Measurements from ENCODE around the gene PTCD3.

PTCD3 gene

GRCh38 chr2:86105969-86106945 is at the start of gene PTCD3:
Gene PTCD3 (plus strand): TSS chr2:86106235. CDS start chr2:86106248, 13 bp downstream.
- DNase-seq = peak; percentile 91

DNA sequence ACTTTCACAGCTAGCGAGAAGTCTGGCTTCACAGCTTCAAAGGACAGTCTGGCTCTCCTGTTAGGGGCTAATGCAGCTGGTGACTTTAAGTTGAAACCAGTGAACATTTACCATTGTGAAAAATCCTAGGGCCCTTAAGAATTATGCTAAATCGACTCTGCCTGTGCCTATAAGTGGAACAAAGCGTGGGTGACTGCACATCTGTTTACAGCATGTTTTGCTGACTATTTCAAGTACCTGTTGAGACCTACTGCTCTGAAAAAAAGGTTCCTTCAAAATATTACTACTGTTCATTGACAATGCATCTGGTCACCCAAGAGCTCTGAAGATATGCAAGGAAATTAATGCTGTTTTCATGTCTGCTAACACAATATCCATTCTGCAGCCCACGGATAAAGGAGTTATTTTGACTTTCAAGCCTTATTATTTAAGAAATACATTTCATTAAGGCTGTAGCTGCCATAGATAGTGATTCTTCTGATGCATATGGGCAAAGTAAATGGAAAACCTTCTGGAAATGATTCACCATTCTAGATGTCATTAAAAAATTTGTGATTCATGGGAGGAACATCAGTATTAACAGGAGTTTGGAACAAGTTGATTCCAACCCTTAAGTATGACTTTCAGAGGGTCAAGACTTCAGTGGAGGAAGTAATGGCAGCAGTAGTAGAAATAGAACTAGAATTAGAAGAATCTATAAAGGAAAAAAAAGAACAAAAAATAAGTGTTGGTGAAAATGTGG is 49.3 kb upstream of the PTCD3 start:
- DNase-seq = no peak

DNA sequence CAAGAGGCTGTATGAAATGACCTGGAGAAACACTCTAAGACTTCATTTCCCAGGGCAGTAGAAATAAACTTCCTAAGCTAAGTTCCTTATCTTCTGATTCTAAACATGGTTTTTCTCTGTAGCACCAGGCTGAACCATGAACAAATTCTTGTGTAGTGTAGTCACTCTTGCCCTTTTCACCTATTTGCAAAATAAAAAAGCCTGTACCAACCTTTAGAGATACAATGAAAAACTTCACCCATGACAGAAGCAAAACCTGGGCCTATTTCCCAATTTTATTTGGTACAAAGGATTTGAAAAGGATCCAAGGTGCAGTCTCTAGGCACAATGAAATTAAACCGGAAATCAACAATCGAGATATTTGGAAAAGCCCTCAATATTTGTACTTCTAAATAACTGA is 44.0 kb upstream of the PTCD3 start:
- DNase-seq = no peak

- DNase-seq = no peak
Measured at GRCh38 chr2:86064006-86064405, 42.0 kb upstream of the PTCD3 start.

DNA sequence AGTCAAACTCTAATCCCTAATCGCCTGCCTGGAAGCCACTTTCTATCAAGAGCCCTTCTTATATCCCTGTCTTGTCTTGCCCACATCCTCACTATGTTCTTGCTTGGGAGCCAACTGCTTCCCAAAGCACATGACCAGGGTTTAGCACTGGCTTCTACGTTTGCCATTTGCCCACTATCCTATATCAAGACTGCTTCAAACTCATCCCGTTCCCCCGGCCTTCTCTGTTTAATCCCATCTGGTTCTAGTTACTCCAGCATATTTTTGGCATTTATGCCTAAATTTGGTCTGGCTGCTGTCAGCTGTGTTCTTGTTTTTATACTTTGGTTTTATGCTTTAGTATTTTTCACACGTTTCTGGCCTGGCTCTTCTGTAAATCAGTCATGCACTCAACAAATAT is 40.5 kb upstream of the PTCD3 start:
- no peak for DNase-seq

- DNase-seq = no peak
Measured at GRCh38 chr2:86066007-86066578, 39.9 kb upstream of the PTCD3 start.

GRCh38 chr2:86066915-86067314 is 39.1 kb upstream of the PTCD3 start:
- DNase-seq = no peak

GRCh38 chr2:86068136-86068588 is 37.9 kb upstream of the PTCD3 start:
- DNase-seq = peak; percentile 33

DNA sequence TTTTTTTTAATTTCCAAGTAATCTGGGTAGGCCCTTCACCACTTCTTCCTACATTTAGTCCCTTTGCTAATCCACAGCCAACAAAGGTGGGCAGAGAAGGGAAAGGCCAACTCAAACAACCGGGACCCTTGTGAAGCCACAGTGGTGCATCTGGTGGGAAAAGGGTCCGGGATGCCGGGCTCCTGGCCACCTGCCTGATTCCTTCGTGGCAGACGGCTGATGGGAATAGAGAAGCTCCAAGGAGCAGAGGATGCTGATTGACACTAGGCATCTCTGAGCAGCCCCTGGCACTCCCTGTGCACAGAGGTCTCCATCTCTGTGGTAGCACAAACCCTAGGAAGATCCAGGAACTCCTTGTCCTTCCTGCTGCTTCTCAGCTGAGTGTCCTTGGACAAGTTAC is 37.4 kb upstream of the PTCD3 start:
- no peak for DNase-seq

GRCh38 chr2:86069091-86069685 is 36.8 kb upstream of the PTCD3 start:
- DNase-seq = no peak

GRCh38 chr2:86069783-86070339 is 36.2 kb upstream of the PTCD3 start:
- no peak for DNase-seq

GRCh38 chr2:86070868-86071267 is 35.2 kb upstream of the PTCD3 start:
- no peak for DNase-seq

DNA sequence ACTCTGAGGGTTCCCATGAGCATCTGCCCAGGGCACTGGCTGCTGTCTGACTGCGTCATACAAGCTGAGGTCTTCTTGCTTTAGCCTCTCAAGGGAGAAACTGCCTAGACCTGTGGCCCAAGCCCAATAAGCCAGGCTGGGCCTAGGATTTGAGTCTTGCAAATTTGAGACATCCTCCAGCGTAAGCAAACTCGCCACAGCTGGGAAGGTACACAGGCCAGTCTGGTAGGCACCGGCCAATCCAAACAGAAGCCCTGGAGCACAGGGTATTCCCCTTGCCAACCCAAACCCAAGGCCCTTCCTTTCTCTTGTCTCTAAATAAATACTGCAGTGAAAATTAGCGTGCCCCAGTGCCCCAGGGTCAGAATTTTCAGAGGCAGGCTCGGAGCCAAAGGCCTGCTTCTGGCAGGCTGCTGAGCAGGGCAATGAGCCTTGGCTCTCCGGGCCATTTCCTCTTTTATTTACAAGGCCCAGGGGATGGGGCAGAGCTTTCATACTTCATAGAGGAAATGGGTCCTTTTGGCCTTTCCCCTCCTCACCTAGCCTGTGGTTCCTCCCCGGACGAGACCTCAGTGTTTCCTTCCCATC is 33.7 kb upstream of the PTCD3 start:
- no peak for DNase-seq

DNA sequence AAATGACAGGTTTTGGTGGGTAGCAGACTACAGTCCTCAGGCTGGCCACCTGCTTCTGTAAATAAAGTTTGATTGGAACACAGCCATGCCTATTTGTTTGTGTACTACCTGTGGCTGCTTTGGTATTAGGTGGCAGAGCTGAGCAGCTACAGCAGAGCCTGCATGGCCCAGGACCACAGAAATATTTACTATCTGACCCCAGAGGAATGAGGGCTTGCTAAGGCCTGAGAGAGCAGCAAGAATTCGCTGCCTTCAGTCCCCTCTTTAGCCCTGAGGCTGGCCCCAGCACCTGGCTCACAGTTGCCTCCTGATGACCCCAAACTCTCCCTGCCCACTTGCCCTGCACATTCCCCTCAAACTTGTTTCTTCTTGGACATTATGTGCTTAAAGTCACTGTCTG is 32.8 kb upstream of the PTCD3 start:
- no peak for DNase-seq

DNA sequence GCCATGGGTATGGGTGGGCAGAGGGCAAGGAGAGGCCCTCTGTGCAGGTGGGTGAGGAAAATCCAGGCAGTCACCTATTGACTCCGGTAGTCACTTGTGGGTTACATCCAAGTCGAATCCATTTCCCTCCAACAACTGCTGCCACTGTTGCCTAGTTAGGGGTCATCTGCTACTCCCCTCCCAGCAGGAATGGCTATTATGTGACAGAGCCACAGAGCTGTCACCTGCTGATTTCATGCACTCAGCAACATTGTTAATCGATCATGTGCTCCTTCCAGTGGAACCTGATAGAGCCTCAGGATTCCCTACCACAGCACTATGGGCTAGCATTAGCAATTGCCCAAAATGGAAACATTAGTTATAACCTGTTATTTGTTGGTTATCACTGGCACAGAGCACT is 31.8 kb upstream of the PTCD3 start:
- DNase-seq = no peak

DNA sequence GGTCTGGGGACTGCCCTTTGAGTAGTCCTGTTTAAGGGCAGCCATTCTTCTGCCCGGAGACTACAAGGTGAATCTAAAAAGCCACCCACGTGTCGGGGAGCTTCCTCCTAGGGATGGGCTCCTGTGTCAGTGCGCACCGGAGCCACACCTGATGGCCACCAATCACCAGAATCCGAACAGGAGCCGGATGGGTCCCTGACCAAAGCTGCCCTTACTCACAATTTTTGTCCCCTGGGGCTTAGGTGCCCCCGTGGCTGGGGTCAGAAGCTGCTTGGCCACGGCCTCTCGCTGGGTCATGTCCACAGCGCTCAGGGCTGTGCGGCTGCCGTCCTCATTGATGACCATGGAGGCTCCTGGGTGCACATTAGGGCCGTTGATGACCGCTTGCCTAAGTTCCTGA is 31.2 kb upstream of the PTCD3 start:
- no peak for DNase-seq

DNA sequence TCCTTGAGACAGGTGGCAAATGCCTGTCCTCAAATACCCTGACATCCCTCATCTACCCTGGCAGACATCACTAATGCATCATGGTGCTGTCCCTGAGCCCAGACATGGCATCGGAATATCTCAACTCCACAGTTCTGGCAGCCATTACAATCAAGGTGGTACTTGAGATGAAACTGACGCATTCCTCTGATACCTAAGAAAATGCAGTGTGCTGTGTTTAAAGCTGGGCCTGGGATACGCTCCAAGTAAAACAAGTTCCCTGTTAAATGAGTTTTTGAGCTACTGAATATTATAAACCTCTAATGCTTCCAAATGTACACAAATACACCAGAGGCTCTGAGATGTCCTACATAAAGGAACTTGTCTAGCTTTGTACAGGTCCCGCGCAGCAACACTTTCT is 30.1 kb upstream of the PTCD3 start:
- DNase-seq = no peak

DNA sequence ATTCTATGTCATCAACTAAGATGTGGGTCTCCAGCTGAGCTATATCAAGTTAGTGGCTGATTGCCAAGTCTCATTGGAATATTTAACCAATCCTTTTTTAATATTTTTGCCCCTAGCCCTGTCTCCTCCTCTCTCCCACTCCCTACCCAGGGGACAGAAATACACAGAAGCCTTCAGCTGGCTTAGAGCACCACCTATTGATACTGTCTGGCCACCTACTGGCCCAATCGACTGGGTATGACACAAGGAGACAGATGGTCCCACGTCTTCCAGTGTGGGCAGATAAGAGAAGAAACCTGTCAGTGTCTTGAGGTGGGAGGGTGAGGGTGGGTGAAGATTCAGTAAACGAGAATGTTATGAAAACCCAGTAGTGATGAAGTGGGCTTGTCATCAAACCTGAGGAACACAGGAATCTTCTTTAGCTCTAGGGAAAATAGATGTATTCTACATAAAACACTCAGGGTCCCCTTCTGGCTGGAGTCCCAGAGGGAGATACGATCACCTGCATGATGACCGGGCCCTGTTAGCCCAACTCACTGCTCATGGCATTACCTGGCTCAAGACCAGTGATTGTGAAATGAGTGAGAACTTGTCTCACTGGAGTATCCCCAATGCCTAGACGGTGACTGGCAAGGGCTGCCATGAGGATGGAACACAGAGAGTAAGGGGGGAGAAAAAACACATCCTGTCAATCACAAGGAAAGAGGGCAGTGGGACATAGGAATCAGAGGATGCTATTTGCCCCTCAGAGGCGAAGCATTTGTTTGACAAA is 27.1 kb upstream of the PTCD3 start:
- DNase-seq = no peak

- DNase-seq = peak; percentile 71
Measured at GRCh38 chr2:86079981-86080911, 25.8 kb upstream of the PTCD3 start.

- DNase-seq = no peak
Measured at GRCh38 chr2:86081724-86082123, 24.3 kb upstream of the PTCD3 start.

Data from activated effector memory CD4-positive, alpha-beta T cell treated with Interleukin-2 at 50 U/mL for 16 hours (primary cell).